HepG2 (cell line): ENCODE results near the gene HNRNPA2B1. TPM values are rescaled to one million over a fixed set of nuclear protein-coding genes. Genes with fewer than 3 reads are reported as not detected.

Experiments
- ELF4 ChIP-seq: sonication (generic); formaldehyde crosslinking; IDR thresholded peaks from 2 replicates; pipeline ENCODE4 v1.5.0; 2020; ENCODE audit warnings: missing genetic modification reagents, mild to moderate bottlenecking, moderate library complexity, borderline replicate concordance
- GLI4 ChIP-seq: sonication (generic); formaldehyde crosslinking; IDR thresholded peaks from 2 replicates; pipeline ENCODE4 v1.5.1; 2020; ENCODE audit warnings: missing genetic modification reagents, mild to moderate bottlenecking, moderate library complexity, borderline replicate concordance
- IKZF4 ChIP-seq: sonication (generic); formaldehyde crosslinking; IDR thresholded peaks from 2 replicates; pipeline ENCODE4 v1.5.1; 2020; ENCODE audit warnings: borderline replicate concordance, mild to moderate bottlenecking, low read depth, missing genetic modification reagents; ENCODE audit errors: not compliant biosample characterization
- IRF2 ChIP-seq: IDR thresholded peaks from 2 replicates; pipeline ENCODE4 v1.6.1; 2018; ENCODE audit warnings: missing genetic modification reagents, missing compliant biosample characterization
- KMT2B ChIP-seq: IDR thresholded peaks from 2 replicates; pipeline ENCODE4 v1.6.1; 2016; ENCODE audit warnings: missing genetic modification reagents, missing compliant biosample characterization
- NFE2L1 ChIP-seq: sonication (generic); formaldehyde crosslinking; IDR thresholded peaks from 2 replicates; pipeline ENCODE4 v1.4.0; 2020; ENCODE audit warnings: missing genetic modification reagents, mild to moderate bottlenecking, borderline replicate concordance
- ONECUT2 ChIP-seq: sonication (generic); formaldehyde crosslinking; IDR thresholded peaks from 2 replicates; pipeline ENCODE4 v1.4.0; 2020; ENCODE audit warnings: missing genetic modification reagents
- SMARCC2 ChIP-seq: fragments of 450-650 bp; IDR thresholded peaks from 2 replicates; pipeline ENCODE4 v1.6.1; 2017; ENCODE audit warnings: antibody characterized with exemption, mild to moderate bottlenecking
- SRSF1 ChIP-seq: fragments of 200-400 bp; formaldehyde crosslinking; optimal IDR thresholded peaks from 2 replicates; pipeline ENCODE3; 2017; ENCODE audit warnings: mild to moderate bottlenecking, low read depth, low read length, moderate library complexity
- ZBTB21 ChIP-seq: sonication (generic); formaldehyde crosslinking; IDR thresholded peaks from 2 replicates; pipeline ENCODE4 v1.4.0; 2020; ENCODE audit warnings: missing genetic modification reagents
- ZBTB34 ChIP-seq: sonication (generic); formaldehyde crosslinking; IDR thresholded peaks from 2 replicates; pipeline ENCODE4 v1.8.0; 2022; ENCODE audit warnings: mild to moderate bottlenecking, missing genetic modification reagents
- ZFP36 ChIP-seq: fragments of 150-350 bp; IDR thresholded peaks from 2 replicates; pipeline ENCODE4 v1.6.1; 2018; ENCODE audit warnings: borderline replicate concordance, low read length, low read depth; ENCODE audit not compliant: partially characterized antibody
- ZFP91 ChIP-seq: sonication (generic); formaldehyde crosslinking; IDR thresholded peaks from 2 replicates; pipeline ENCODE4 v1.9.0; 2022; ENCODE audit warnings: missing genetic modification reagents, mild to moderate bottlenecking, borderline replicate concordance
- ZNF335 ChIP-seq: sonication (generic); formaldehyde crosslinking; IDR thresholded peaks from 2 replicates; pipeline ENCODE4 v1.4.0; 2020; ENCODE audit warnings: missing genetic modification reagents
- ZNF7 ChIP-seq: IDR thresholded peaks from 2 replicates; pipeline ENCODE4 v1.6.1; 2016; ENCODE audit warnings: missing biosample characterization, missing genetic modification reagents
- polyA plus RNA-seq, 8 experiments: library from polyadenylated mRNA; depleted of rRNA in 3 of 8; stranded (reverse) in 7 of 8; unstranded in 1 of 8; fragments of >200 nt; fragmentation: Illumina TruSeq in 4 of 8; extraction: Trizol in 4 of 8; gene quantifications; 2 replicates each; pipeline versions ENCODE4 v1.2.1 to v1.2.3, GENCODE V29; 2011 to 2016; ENCODE audit warnings: low read depth in 4 of 8, missing spikeins in 1 of 8, mixed read lengths in 1 of 8; ENCODE audit not compliant: insufficient read depth in 1 of 8
- total RNA-seq, 5 experiments: library from RNA; depleted of rRNA; stranded (reverse); fragments of >200 nt; fragmentation: Illumina TruSeq; extraction: Trizol; gene quantifications; 2 replicates each; pipeline ENCODE4 v1.2.3, GENCODE V29; 2016; ENCODE audit warnings: low read depth in 1 of 5
- TF ChIP-seq, protein P1 (sequence below): IDR thresholded peaks from 2 replicates; pipeline ENCODE4 v1.6.1; 2016; ENCODE audit warnings: low read depth, missing genetic modification reagents, missing compliant biosample characterization
- TF ChIP-seq, protein P2 (sequence below): IDR thresholded peaks from 2 replicates; pipeline ENCODE4 v1.6.1; 2016; ENCODE audit warnings: mild to moderate bottlenecking

HNRNPA2B1 gene
- total and polyA plus RNA-seq, 2 of the 13 experiments (the other 11 are each of a cell fraction or from before 2014, with no cell fraction given), result 193 to 412 TPM

GRCh38 chr7:26201247-26202018, 887 bp upstream of the HNRNPA2B1 start, which contains the start of gene CBX3 (continued):
- TF ChIP-seq, protein P1, sequence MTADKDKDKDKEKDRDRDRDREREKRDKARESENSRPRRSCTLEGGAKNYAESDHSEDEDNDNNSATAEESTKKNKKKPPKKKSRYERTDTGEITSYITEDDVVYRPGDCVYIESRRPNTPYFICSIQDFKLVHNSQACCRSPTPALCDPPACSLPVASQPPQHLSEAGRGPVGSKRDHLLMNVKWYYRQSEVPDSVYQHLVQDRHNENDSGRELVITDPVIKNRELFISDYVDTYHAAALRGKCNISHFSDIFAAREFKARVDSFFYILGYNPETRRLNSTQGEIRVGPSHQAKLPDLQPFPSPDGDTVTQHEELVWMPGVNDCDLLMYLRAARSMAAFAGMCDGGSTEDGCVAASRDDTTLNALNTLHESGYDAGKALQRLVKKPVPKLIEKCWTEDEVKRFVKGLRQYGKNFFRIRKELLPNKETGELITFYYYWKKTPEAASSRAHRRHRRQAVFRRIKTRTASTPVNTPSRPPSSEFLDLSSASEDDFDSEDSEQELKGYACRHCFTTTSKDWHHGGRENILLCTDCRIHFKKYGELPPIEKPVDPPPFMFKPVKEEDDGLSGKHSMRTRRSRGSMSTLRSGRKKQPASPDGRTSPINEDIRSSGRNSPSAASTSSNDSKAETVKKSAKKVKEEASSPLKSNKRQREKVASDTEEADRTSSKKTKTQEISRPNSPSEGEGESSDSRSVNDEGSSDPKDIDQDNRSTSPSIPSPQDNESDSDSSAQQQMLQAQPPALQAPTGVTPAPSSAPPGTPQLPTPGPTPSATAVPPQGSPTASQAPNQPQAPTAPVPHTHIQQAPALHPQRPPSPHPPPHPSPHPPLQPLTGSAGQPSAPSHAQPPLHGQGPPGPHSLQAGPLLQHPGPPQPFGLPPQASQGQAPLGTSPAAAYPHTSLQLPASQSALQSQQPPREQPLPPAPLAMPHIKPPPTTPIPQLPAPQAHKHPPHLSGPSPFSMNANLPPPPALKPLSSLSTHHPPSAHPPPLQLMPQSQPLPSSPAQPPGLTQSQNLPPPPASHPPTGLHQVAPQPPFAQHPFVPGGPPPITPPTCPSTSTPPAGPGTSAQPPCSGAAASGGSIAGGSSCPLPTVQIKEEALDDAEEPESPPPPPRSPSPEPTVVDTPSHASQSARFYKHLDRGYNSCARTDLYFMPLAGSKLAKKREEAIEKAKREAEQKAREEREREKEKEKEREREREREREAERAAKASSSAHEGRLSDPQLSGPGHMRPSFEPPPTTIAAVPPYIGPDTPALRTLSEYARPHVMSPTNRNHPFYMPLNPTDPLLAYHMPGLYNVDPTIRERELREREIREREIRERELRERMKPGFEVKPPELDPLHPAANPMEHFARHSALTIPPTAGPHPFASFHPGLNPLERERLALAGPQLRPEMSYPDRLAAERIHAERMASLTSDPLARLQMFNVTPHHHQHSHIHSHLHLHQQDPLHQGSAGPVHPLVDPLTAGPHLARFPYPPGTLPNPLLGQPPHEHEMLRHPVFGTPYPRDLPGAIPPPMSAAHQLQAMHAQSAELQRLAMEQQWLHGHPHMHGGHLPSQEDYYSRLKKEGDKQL, result no peak
- no peak for TF ChIP-seq ZNF335 (CRISPR knock-in tag)
- TF ChIP-seq GLI4 (CRISPR knock-in tag), result no peak
- no peak for TF ChIP-seq ZFP91 (CRISPR knock-in tag)
- TF ChIP-seq IKZF4 (CRISPR knock-in tag), result peak; percentile 48
- no peak for TF ChIP-seq SRSF1
- TF ChIP-seq KMT2B (CRISPR knock-in tag), result no peak; the same call in 1 of the 2 replicates
- TF ChIP-seq, protein P2, sequence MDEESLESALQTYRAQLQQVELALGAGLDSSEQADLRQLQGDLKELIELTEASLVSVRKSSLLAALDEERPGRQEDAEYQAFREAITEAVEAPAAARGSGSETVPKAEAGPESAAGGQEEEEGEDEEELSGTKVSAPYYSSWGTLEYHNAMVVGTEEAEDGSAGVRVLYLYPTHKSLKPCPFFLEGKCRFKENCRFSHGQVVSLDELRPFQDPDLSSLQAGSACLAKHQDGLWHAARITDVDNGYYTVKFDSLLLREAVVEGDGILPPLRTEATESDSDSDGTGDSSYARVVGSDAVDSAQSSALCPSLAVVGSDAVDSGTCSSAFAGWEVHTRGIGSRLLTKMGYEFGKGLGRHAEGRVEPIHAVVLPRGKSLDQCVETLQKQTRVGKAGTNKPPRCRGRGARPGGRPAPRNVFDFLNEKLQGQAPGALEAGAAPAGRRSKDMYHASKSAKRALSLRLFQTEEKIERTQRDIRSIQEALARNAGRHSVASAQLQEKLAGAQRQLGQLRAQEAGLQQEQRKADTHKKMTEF (CRISPR knock-in tag), result peak; percentile 16; the same call in 1 of the 2 replicates
- TF ChIP-seq ZFP36, result no peak
- TF ChIP-seq IRF2 (CRISPR knock-in tag), result no peak
- no peak for TF ChIP-seq ZNF7 (CRISPR knock-in tag)
- peak; percentile 86; the same call in 1 of the 2 replicates for TF ChIP-seq ELF4 (CRISPR knock-in tag)
- TF ChIP-seq SMARCC2, result no peak
- TF ChIP-seq ZBTB21, result no peak
- TF ChIP-seq ONECUT2, result no peak
- no peak for TF ChIP-seq NFE2L1
- TF ChIP-seq ZBTB34 (CRISPR knock-in tag), result no peak
